Esophagus muscularis mucosa (tissue), 4 donors: ENCODE measurements around the gene ZDHHC21. TPM values are rescaled to one million over a fixed set of nuclear protein-coding genes. Genes with fewer than 3 reads are reported as not detected.

Experiments used
- DNase-seq: peaks from one replicate; pipeline ENCODE4 v3.0.0-alpha.2; 2017; ENCODE audit errors: extremely low spot score
- H3K27ac ChIP-seq, 4 donors: fragments of 200-600 bp; sonication (generic); replicated peaks in 1 of 4; 1 replicate in 3 of 4; 2 replicates in 1 of 4; pipeline ENCODE4 v1.5.1; 2016 to 2019; ENCODE audit warnings: mild to moderate bottlenecking in 1 of 4
- H3K27me3 ChIP-seq, 4 donors: fragments of 200-600 bp; sonication (generic); one replicate each; pipeline versions ENCODE4 v1.5.1 to v1.6.0; 2016 to 2019
- H3K36me3 ChIP-seq, 4 donors: fragments of 200-600 bp; sonication (generic); one replicate each; pipeline ENCODE4 v1.5.1; 2016 to 2019
- H3K4me1 ChIP-seq, 4 donors: fragments of 200-600 bp; sonication (generic); one replicate each; pipeline ENCODE4 v1.5.1; 2016 to 2019
- H3K4me3 ChIP-seq, 4 donors: fragments of 200-600 bp; sonication (generic); 1 replicate in 2 of 4; 2 replicates in 2 of 4; pipeline ENCODE4 v1.5.1; 2016 to 2019; ENCODE audit warnings: mild to moderate bottlenecking in 4 of 4, moderate library complexity in 1 of 4
- H3K9me3 ChIP-seq, 4 donors: fragments of 200-600 bp; sonication (generic); 1 replicate in 3 of 4; 2 replicates in 1 of 4; pipeline ENCODE4 v1.5.1; 2016 to 2019
- CTCF ChIP-seq, 3 experiments: fragments of 200-600 bp in 2 of 3; fragments of 450-650 bp in 1 of 3; sonication (generic) in 2 of 3; IDR thresholded peaks; one replicate each; pipeline ENCODE4 v1.5.1; 2017 to 2019; ENCODE audit warnings: antibody characterized with exemption in 3 of 3, mild to moderate bottlenecking in 2 of 3, moderate library complexity in 1 of 3
- EP300 ChIP-seq: sonication (generic); formaldehyde crosslinking; IDR thresholded peaks from one replicate; pipeline ENCODE4 v1.6.1; 2017; ENCODE audit warnings: antibody characterized with exemption
- POLR2A ChIP-seq: fragments of 450-650 bp; IDR thresholded peaks from one replicate; pipeline ENCODE4 v1.6.1; 2017; ENCODE audit warnings: antibody characterized with exemption, moderate library complexity, mild to moderate bottlenecking, low read depth
- POLR2AphosphoS5 ChIP-seq, 2 donors: sonication (generic); formaldehyde crosslinking; IDR thresholded peaks; one replicate each; pipeline ENCODE4 v1.6.1; 2017; ENCODE audit warnings: antibody characterized with exemption in 2 of 2
- WGBS: methylation state at CpG from one replicate; pipeline ENCODE4 v1.1.5; 2018; 5-methylcytosine and 5-hydroxymethylcytosine counted together
- intact Hi-C: fragments of 100-400 bp; cut with DNase I; formaldehyde crosslinking; loops from one replicate; pipeline ENCODE4 v1.15.1; 2023
- total RNA-seq, 4 donors: library from RNA; depleted of rRNA; stranded (reverse); fragments of >200 nt; gene quantifications; one replicate each; pipeline versions ENCODE4 v1.1.0 to v1.2.1, GENCODE V29; 2016

ZDHHC21 gene
- total RNA-seq, result 10 to 100 TPM in 1 of 4 donors, 1 to 10 TPM in 3; 7.6 to 11.6 (median 8.9) TPM

- TF ChIP-seq POLR2AphosphoS5 (IDR thresholded peaks at IDR 0.05), result peak; percentile 38 to 65
- TF ChIP-seq POLR2A, result no peak
- no peak for TF ChIP-seq EP300
- Histone ChIP-seq H3K27ac (peak within 1 kb of the TSS; percentile 60 to 75 (median 68)), H3K4me3 (peak within 1 kb of the TSS; percentile 87 to 89 (median 88)), H3K36me3 (peaks cover 0 to 18% (median 16%) of the 10 kb centered on the region in 4 donors), H3K9me3 (no peaks in the 10 kb centered on the region), H3K27me3 (peaks cover 0 to 8% (median 0%) of the 10 kb centered on the region in 4 donors), H3K4me1 (peaks cover 5 to 23% (median 21%) of the 10 kb centered on the region in 4 donors)
- intact Hi-C loops, result no loop called here
- DNase-seq, result no peak
- WGBS, result 11% methylated on average over 14 of the region's 50 CpGs
Measured at GRCh38 chr9:14693251-14693861, at the start of gene ZDHHC21. ZDHHC21 (minus strand) TSS chr9:14693432; CDS start chr9:14674340, 19,092 bp downstream.

GRCh38 chr9:14741369-14741768 is 48.1 kb upstream of the ZDHHC21 start:
- no peak overlapping the region for H3K27ac ChIP-seq
- no peak overlapping the region for H3K4me3 ChIP-seq
- no peaks in the 10 kb centered on the region for H3K27me3 ChIP-seq
- 96% methylated on average over 3 of the region's 3 CpGs for WGBS
- intact Hi-C loops, result no loop called here
- TF ChIP-seq EP300, result no peak
- no peak for TF ChIP-seq CTCF (IDR thresholded peaks at IDR 0.05)
- TF ChIP-seq POLR2A, result no peak
- H3K4me1 ChIP-seq, result no peaks in the 10 kb centered on the region
- H3K36me3 ChIP-seq, result no peaks in the 10 kb centered on the region
- no peak for DNase-seq
- no peaks in the 10 kb centered on the region for H3K9me3 ChIP-seq

GRCh38 chr9:14733133-14733532 is 39.9 kb upstream of the ZDHHC21 start:
- WGBS, result 68% methylated on average over 5 of the region's 5 CpGs
- Histone ChIP-seq H3K9me3 (no peaks in the 10 kb centered on the region), H3K27me3 (no peaks in the 10 kb centered on the region), H3K4me3 (no peak overlapping the region), H3K27ac (no peak overlapping the region), H3K36me3 (no peaks in the 10 kb centered on the region), H3K4me1 (no peaks in the 10 kb centered on the region)
- no peak for DNase-seq
- intact Hi-C loops, result no loop called here
- TF ChIP-seq CTCF (IDR thresholded peaks at IDR 0.05) (no peak), POLR2A (no peak), POLR2AphosphoS5 (IDR thresholded peaks at IDR 0.05) (no peak), EP300 (no peak)

GRCh38 chr9:14731294-14731981 is 38.2 kb upstream of the ZDHHC21 start:
- Histone ChIP-seq H3K4me3 (no peak overlapping the region), H3K27ac (no peak overlapping the region), H3K36me3 (no peaks in the 10 kb centered on the region), H3K9me3 (no peaks in the 10 kb centered on the region), H3K4me1 (no peaks in the 10 kb centered on the region), H3K27me3 (no peaks in the 10 kb centered on the region)
- no peak for TF ChIP-seq EP300
- no peak for TF ChIP-seq POLR2AphosphoS5 (IDR thresholded peaks at IDR 0.05)
- no peak for TF ChIP-seq CTCF (IDR thresholded peaks at IDR 0.05)
- no peak for TF ChIP-seq POLR2A
- intact Hi-C loops, result no loop called here
- WGBS, result 100% methylated on average over 1 of the region's 1 CpG
- no peak for DNase-seq

GRCh38 chr9:14730461-14730898 is 37.2 kb upstream of the ZDHHC21 start:
- no peak for DNase-seq
- intact Hi-C loops, result no loop called here
- 56% methylated on average over 2 of the region's 2 CpGs for WGBS

More at GRCh38 chr9:14730461-14730898, 37.2 kb upstream of the ZDHHC21 start:
- no peak overlapping the region for H3K4me3 ChIP-seq
- H3K36me3 ChIP-seq, result no peaks in the 10 kb centered on the region
- no peak overlapping the region for H3K27ac ChIP-seq
- no peaks in the 10 kb centered on the region for H3K4me1 ChIP-seq
- H3K9me3 ChIP-seq, result no peaks in the 10 kb centered on the region
- no peak for TF ChIP-seq POLR2A
- no peak for TF ChIP-seq CTCF (IDR thresholded peaks at IDR 0.05)
- no peak for TF ChIP-seq EP300
- H3K27me3 ChIP-seq, result no peaks in the 10 kb centered on the region
